Motor neuron (in vitro differentiated cells): ENCODE data around the gene KBTBD6. TPM values are rescaled to one million over a fixed set of nuclear protein-coding genes. Genes with fewer than 3 reads are reported as not detected.
"Not testable (repeated sequence)": the region's sequence is repeated elsewhere in the genome, so short reads cannot be mapped to it uniquely, and the experiment has no call there.

Source experiments
- ATAC-seq, 8 experiments: fragments of 200-7000 bp; cut with Tn5 transposase; replicated peaks in 6 of 8; 2 replicates each; pipeline ENCODE4 v1.8.0; 2021; ENCODE audit warnings: mild to moderate bottlenecking in 8 of 8, moderate library complexity in 8 of 8
- H3K27ac ChIP-seq, 2 donors: fragments of 250-450 bp; sonication (Bioruptor Pico); 2 replicates each; pipeline ENCODE4 v1.9.0; 2021; ENCODE audit warnings: antibody characterized with exemption in 2 of 2, mild to moderate bottlenecking in 2 of 2, moderate library complexity in 1 of 2
- H3K4me1 ChIP-seq, 2 donors: fragments of 250-450 bp; sonication (Bioruptor Pico); replicated peaks in 1 of 2; 2 replicates each; pipeline ENCODE4 v1.6.1; 2021; ENCODE audit warnings: antibody characterized with exemption in 2 of 2, mild to moderate bottlenecking in 2 of 2, moderate library complexity in 1 of 2
- H3K4me3 ChIP-seq, 5 donors: fragments of 250-450 bp; sonication (Bioruptor Pico); 2 replicates each; pipeline ENCODE4 v1.9.0; 2021; ENCODE audit warnings: antibody characterized with exemption in 5 of 5, mild to moderate bottlenecking in 5 of 5, moderate library complexity in 4 of 5
- WGBS, 10 experiments: fragments of 450-650 bp; shearing (Covaris generic); methylation state at CpG; one replicate each; pipeline ENCODE4 v1.0.0; 2022; 5-methylcytosine and 5-hydroxymethylcytosine counted together
- in situ Hi-C, 9 experiments: fragments of 400-800 bp; cut with MboI; loops; one replicate each; pipeline ENCODE4 v1.15.0; 2021; ENCODE audit warnings: low sequenced_read_pairs in 9 of 9, low pct_unique_long_range_greater_than_20kb in 2 of 9; ENCODE audit not compliant: unreplicated experiment in 9 of 9
- total RNA-seq, 8 experiments: library from RNA; unstranded; fragments of 300-600 nt; gene quantifications; 2 replicates each; pipeline versions ENCODE4 v1.2.3 to v1.2.4, GENCODE V29; 2022

The KBTBD6 gene, protein sequence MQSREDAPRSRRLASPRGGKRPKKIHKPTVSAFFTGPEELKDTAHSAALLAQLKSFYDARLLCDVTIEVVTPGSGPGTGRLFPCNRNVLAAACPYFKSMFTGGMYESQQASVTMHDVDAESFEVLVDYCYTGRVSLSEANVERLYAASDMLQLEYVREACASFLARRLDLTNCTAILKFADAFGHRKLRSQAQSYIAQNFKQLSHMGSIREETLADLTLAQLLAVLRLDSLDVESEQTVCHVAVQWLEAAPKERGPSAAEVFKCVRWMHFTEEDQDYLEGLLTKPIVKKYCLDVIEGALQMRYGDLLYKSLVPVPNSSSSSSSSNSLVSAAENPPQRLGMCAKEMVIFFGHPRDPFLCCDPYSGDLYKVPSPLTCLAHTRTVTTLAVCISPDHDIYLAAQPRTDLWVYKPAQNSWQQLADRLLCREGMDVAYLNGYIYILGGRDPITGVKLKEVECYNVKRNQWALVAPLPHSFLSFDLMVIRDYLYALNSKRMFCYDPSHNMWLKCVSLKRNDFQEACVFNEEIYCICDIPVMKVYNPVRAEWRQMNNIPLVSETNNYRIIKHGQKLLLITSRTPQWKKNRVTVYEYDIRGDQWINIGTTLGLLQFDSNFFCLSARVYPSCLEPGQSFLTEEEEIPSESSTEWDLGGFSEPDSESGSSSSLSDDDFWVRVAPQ
- 10 to 100 TPM; 15.0 to 50.2 (median 24.2) TPM for total RNA-seq

DNA sequence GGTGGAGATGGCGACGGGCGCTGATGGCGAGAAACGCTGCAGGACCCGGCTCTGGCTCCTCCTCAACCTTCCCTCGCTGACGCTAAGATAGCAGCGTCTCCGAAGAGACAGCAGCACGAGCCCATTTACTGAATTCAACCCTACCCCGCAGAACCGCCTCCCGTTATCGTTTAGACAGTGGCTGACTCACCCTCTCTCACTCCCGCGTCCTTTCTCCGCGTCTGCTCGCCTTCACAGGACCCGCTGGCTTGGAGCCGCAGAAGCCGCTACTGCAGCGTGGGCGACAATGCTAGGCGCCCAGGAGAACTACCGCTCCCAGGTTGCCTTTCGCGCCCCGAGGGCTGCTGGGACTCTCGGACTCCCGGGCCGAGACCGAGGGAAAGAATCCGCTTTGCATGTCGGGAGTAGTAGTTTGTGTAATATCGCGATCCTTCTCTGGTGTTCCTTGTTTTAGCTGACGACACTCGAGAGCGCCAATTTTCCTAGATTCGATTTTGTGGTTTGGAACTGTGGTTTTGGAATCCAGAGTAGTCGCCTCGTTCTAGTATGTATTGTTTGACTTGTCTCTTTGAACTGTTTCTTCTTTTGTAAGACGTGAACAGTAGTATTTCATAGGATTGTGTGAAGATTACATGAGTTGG is at the start of gene KBTBD6:
KBTBD6 (minus strand) TSS at position 291 of the 641 bp plus-strand sequence. CDS start 291 bp downstream, outside the sequence.
- ATAC-seq: peak; percentile 96 to 99 (median 98)
- in situ Hi-C loops: no loop called here
- H3K27ac ChIP-seq: peak within 1 kb of the TSS; percentile 76 to 84

DNA sequence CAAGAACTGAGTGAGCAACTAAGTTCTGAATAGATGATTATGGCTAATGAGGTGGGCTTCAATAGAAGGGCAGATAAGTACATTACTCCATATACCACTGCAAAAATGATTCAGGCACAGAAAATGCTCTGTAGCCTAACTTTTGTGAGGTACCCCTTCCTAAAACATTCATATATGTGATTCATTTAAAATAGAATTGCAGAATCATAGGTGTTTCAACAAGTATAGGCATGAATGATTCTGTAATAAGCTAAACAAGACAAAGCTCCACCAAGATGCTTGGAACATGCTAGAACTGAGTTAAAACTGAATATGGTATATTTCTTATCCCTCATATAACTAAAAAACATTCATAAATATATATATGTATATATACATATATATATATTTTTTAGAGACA is 49.6 kb upstream of the KBTBD6 start:
- H3K27ac ChIP-seq: no peak overlapping the region
- ATAC-seq: no peak
- no peak overlapping the region for H3K4me3 ChIP-seq
- H3K4me1 ChIP-seq: no peaks in the 10 kb centered on the region
- in situ Hi-C loops: no loop called here

More for the DNA sequence above, at the start of gene KBTBD6:
- 0 to 3% (median 0%) methylated on average over 1 to 15 of the region's 45 CpGs; no CpG with 5 or more reads in 1 of the 10 experiments for WGBS, 10 experiments
- Histone ChIP-seq H3K4me1 (peaks cover 33 to 40% of the 10 kb centered on the region in 2 donors), H3K4me3 (peak within 1 kb of the TSS; percentile 54 to 77 (median 60))

GRCh38 chr13:41179593-41180250 is 47.1 kb upstream of the KBTBD6 start:
- Histone ChIP-seq H3K4me3 (no peak overlapping the region), H3K27ac (no peak overlapping the region), H3K4me1 (no peaks in the 10 kb centered on the region)
- in situ Hi-C loops: no loop called here
- WGBS, 10 experiments: 3 to 98% (median 83%) methylated on average over 1 to 4 of the region's 4 CpGs; no CpG with 5 or more reads in 1 of the 10 experiments
- ATAC-seq: peak in 3 of 8 experiments; percentile 25 to 68 (median 54)

DNA sequence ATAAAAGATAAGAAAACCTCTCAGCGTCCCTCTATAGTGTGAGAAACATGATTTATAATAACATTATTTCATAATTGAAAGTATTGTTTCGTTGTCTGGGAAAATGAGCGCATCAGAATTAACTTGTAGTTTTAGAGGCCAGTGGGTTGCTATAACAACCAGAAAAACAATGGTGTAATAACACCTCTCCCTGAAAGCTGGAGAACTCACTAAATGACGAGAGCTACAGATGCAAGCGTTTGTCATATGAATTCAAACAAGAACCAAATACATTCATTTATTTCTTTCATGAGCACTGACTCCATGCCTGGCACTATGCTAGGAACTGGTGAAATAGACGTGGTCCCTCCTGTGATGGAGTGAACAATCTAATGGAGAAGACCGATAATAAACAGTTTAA is 45.4 kb upstream of the KBTBD6 start:
- Histone ChIP-seq H3K27ac (no peak overlapping the region), H3K4me3 (no peak overlapping the region), H3K4me1 (no peaks in the 10 kb centered on the region)
- no peak for ATAC-seq
- WGBS, 10 experiments: 70 to 97% (median 86%) methylated on average over 1 to 7 of the region's 7 CpGs; no CpG with 5 or more reads in 1 of the 10 experiments
- in situ Hi-C loops: no loop called here

DNA sequence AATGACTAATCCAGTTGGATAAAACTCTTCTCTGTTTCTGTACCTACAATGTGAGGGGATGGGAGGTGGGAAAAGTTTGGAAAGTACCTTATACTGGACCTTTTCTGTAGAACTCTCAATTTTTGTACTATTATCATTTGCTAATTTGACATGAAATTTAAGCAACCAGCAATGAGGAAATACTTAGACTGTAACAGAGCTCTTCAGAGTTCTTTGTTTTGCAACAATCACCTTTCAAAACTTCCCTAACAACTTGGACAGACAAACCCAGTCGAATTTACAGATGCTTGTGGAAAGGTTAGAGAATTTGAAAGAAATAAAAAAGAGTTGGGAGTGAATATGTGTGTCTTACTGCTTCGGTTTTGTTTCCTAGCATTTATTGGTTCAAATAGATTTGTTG is 45.0 kb upstream of the KBTBD6 start:
- 0 to 50% (median 43%) methylated on average over 1 to 2 of the region's 2 CpGs for WGBS, 10 experiments
- H3K27ac ChIP-seq: no peak overlapping the region
- in situ Hi-C loops: no loop called here
- no peak for ATAC-seq
- no peaks in the 10 kb centered on the region for H3K4me1 ChIP-seq
- H3K4me3 ChIP-seq: no peak overlapping the region

GRCh38 chr13:41175576-41175975 is 43.0 kb upstream of the KBTBD6 start:
- ATAC-seq, H3K4me1 ChIP-seq, H3K27ac ChIP-seq, in situ Hi-C loops, H3K4me3 ChIP-seq: not testable (repeated sequence)
- 40 to 100% (median 86%) methylated on average over 1 to 4 of the region's 8 CpGs; no CpG with 5 or more reads in 3 of the 10 experiments for WGBS, 10 experiments

DNA sequence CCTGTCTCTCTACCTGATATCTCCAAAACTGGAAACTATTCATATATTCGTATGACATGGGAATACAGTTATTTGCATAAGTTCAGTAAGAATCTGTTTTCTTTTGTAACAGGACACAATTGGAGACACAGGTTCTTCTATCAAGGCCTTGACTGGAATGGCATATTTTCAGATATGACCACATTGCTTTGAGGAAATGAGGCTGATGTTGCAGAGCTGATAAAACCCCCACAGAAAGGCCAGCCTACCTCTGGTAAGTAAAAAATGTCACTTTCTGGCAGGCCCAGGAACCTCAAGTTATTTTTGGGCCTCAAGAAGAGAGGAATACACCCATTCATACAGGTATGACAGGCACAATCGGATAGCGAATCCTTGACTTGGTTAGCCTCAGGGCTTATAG is 29.5 kb upstream of the KBTBD6 start:
- no peak for ATAC-seq
- Histone ChIP-seq H3K4me1 (peaks cover 0 to 1% of the 10 kb centered on the region in 2 donors), H3K4me3 (no peak overlapping the region), H3K27ac (no peak overlapping the region)
- in situ Hi-C loops: no loop called here
- WGBS, 10 experiments: 83 to 100% (median 94%) methylated on average over 1 to 3 of the region's 3 CpGs; no CpG with 5 or more reads in 1 of the 10 experiments

DNA sequence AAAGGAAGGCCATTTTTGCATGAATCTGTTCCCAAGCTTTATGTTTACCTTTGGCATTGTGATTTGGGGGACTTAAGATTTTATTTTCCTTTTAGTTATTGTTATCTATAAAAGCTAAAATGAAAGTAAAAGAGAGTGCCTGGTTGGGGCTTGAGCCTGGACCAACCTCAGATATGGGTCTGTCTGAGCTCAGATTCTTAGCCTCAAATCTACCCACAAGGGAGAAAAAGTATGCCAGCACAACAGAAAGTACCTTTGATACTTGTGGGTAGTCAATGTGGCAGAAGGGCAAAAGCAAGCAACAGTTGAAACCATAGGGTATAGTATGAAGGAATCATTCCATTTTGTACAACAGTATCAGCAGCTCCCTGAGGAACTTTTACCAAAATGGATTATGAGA is 26.6 kb upstream of the KBTBD6 start:
- H3K4me3 ChIP-seq: no peak overlapping the region
- H3K4me1 ChIP-seq: peaks cover 4% of the 10 kb centered on the region in 2 donors
- in situ Hi-C loops: no loop called here
- H3K27ac ChIP-seq: no peak overlapping the region
- no peak for ATAC-seq

- WGBS, 10 experiments: 20 to 100% (median 75%) methylated on average over 1 to 4 of the region's 4 CpGs; no CpG with 5 or more reads in 3 of the 10 experiments
- no peak overlapping the region for H3K4me3 ChIP-seq
Observed at GRCh38 chr13:41157048-41157717, 24.6 kb upstream of the KBTBD6 start.

DNA sequence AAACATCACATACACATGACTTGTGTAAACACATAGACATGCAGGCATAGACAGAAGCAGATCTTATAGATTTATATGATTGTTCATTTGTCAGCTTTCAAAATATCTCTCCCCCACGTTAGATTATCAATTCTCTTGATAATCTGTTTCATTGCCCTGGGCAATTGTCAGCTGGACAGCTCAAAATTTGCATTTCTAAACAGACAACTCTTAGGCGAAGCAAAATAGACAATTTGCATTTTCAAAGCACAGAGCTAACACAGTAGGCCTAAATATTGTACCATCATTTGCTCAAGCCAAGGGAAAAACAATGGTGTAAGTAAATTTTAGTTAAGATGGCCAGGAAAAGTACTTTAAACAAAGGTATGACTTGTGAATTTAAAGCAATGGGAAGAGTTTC is 24.0 kb upstream of the KBTBD6 start:
- 0 to 88% (median 17%) methylated on average over 1 to 2 of the region's 2 CpGs; no CpG with 5 or more reads in 1 of the 10 experiments for WGBS, 10 experiments
- ATAC-seq: peak in 3 of 8 experiments; percentile 69 to 89 (median 86)
- in situ Hi-C loops: no loop called here
- Histone ChIP-seq H3K27ac (no peak overlapping the region), H3K4me1 (peaks cover 4% of the 10 kb centered on the region in 2 donors), H3K4me3 (no peak overlapping the region)

More at GRCh38 chr13:41157048-41157717, 24.6 kb upstream of the KBTBD6 start:
- ATAC-seq: peak in 3 of 8 experiments; percentile 83 to 95 (median 91)
- H3K4me1 ChIP-seq: peaks cover 4% of the 10 kb centered on the region in 2 donors
- in situ Hi-C loops: no loop called here
- H3K27ac ChIP-seq: no peak overlapping the region

GRCh38 chr13:41154042-41154441 is 21.4 kb upstream of the KBTBD6 start:
- Histone ChIP-seq H3K27ac (no peak overlapping the region), H3K4me3 (no peak overlapping the region), H3K4me1 (peaks cover 4% of the 10 kb centered on the region in 2 donors)
- in situ Hi-C loops: no loop called here
- no peak for ATAC-seq

GRCh38 chr13:41152005-41152404 is 19.4 kb upstream of the KBTBD6 start:
- 80 to 100% (median 96%) methylated on average over 1 to 3 of the region's 3 CpGs; no CpG with 5 or more reads in 3 of the 10 experiments for WGBS, 10 experiments
- ATAC-seq: no peak
- Histone ChIP-seq H3K27ac (no peak overlapping the region), H3K4me1 (peaks cover 1 to 4% of the 10 kb centered on the region in 2 donors), H3K4me3 (no peak overlapping the region)
- in situ Hi-C loops: no loop called here
